GM18870 (cell line): ENCODE data around the gene IFNL4.
"Not testable (repeated sequence)": the region's sequence is repeated elsewhere in the genome, so short reads cannot be mapped to it uniquely, and the experiment has no call there.

ENCODE experiments used
- ATAC-seq: cut with Tn5 transposase; IDR thresholded peaks from one replicate; pipeline ENCODE4 v1.9.1; 2021; ENCODE audit warnings: moderate library complexity; ENCODE audit not compliant: unreplicated experiment

The IFNL4 gene

GRCh38 chr19:39257227-39257626 lies 8.6 kb upstream of the IFNL4 start:
- ATAC-seq, result no peak

- no peak for ATAC-seq
These were observed 6.1 kb upstream of the IFNL4 start for GRCh38 chr19:39254531-39255345.

- ATAC-seq, result no peak
These were observed 4.9 kb upstream of the IFNL4 start for GRCh38 chr19:39253374-39254149.

GRCh38 chr19:39252458-39252857 lies 3.8 kb upstream of the IFNL4 start:
- no peak for ATAC-seq

GRCh38 chr19:39251846-39252245 lies 3.2 kb upstream of the IFNL4 start:
- no peak for ATAC-seq

GRCh38 chr19:39251081-39251480 lies 2.4 kb upstream of the IFNL4 start:
- ATAC-seq, result no peak

GRCh38 chr19:39247701-39248664 lies 673 bp downstream of the IFNL4 start:
- ATAC-seq, result no peak

- no peak for ATAC-seq
These were observed 1.5 kb downstream of the IFNL4 start for GRCh38 chr19:39246951-39247669.

- ATAC-seq, result not testable (repeated sequence)
These were observed 3.5 kb downstream of the IFNL4 start for GRCh38 chr19:39245166-39245565.

- not testable (repeated sequence) for ATAC-seq
These were observed 4.1 kb downstream of the IFNL4 start, which contains the start of gene IFNL3 for GRCh38 chr19:39244410-39245100. Gene IFNL3, minus strand, starts transcription at chr19:39245006. Its CDS starts 39 bp downstream, at chr19:39244967.

GRCh38 chr19:39243741-39244140 lies 4.9 kb downstream of the IFNL4 start:
- ATAC-seq, result not testable (repeated sequence)

GRCh38 chr19:39240421-39240820 lies 8.2 kb downstream of the IFNL4 start:
- ATAC-seq, result no peak

GRCh38 chr19:39238944-39239343 lies 9.7 kb downstream of the IFNL4 start:
- no peak for ATAC-seq

GRCh38 chr19:39238209-39238608 lies 10.4 kb downstream of the IFNL4 start:
- no peak for ATAC-seq

GRCh38 chr19:39237200-39238184 lies 11.2 kb downstream of the IFNL4 start:
- ATAC-seq, result no peak

- ATAC-seq, result no peak
These were observed 12.1 kb downstream of the IFNL4 start for GRCh38 chr19:39236527-39236926.

GRCh38 chr19:39232708-39233107 lies 15.9 kb downstream of the IFNL4 start:
- ATAC-seq, result no peak

GRCh38 chr19:39230096-39230764 lies 18.4 kb downstream of the IFNL4 start:
- ATAC-seq, result no peak
